GM21423 (cell line): Measurements from ENCODE around the gene NELL1.
"Not testable (repeated sequence)": the region's sequence is repeated elsewhere in the genome, so short reads cannot be mapped to it uniquely, and the experiment has no call there.

Experiments
- ATAC-seq: cut with Tn5 transposase; IDR thresholded peaks from one replicate; pipeline ENCODE4 v1.9.1; 2021; ENCODE audit warnings: mild to moderate bottlenecking, moderate library complexity; ENCODE audit not compliant: unreplicated experiment

NELL1 gene

DNA sequence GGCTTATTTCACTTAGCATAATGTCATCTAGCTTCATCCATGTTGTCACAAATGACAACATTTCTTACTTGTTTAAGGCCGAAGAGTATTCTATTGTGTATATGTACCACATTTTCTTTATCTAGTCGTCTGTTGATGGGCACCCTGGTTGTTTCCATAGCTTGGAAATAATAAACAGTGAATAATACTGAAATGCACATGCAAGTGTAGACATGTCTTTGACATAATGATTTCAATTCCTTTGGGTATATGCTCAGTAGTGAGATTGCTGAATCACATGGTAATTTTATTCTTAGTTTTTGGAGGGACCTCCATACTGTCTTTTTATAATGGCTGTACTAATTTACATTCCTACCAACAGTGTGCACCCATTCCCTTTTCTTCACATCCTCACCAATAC lies 508.0 kb downstream of the NELL1 start:
- no peak for ATAC-seq

DNA sequence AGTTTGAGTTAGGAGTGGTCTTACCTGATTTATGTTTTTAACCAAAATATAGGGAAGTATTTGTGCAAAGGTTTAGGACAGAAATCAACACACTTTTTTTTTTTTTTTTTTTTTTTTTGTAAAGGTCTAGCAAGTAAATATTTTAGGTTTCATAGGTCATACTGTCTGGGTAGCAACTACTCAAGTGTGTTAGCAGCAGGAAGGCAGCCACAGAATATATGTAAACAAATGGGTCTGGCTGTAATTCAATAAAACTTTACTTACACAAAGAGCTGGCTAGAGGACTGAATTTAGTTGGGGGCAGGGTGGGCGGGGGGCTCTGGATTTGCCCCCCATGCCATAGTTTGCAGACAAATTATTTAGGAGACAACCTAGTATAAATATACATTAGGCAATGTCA lies 510.4 kb downstream of the NELL1 start:
- ATAC-seq = no peak

DNA sequence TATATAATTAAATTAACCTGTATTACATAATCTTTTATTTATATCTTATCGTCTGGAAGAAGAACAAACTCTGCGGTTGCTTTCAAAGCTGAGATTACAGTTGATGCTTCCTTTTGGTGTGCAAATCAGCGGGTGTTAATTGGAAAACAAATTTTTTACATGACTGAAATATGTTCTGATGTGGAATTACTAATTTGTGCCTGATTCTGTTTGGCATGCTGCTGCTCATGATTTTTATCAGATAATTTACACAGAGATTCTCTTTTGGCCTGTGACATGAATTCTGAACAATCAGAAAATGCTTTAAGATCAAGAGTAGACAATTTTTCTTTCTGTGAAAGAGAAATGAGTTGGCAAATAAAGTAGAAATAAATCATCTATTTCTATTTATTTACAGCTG lies 510.8 kb downstream of the NELL1 start:
- ATAC-seq = no peak

DNA sequence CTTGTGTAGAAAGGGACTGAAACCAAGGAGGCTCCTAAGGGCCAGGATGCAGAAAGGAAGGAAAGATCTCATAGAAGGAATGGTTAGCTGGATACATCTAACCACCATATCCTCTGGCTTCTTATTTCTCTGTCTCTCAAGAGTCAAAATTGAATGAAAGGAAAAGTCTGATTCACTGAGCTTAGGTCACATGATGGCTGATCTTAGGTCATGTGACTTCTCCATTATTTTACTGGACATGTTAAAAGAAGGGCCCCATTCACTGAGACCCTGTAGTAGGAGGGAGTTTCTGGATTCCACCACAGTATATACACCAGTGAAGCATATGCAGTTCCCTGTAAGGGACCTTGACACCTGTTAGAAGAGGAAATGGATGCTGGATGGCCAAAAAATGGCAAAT lies 516.6 kb downstream of the NELL1 start:
- no peak for ATAC-seq

DNA sequence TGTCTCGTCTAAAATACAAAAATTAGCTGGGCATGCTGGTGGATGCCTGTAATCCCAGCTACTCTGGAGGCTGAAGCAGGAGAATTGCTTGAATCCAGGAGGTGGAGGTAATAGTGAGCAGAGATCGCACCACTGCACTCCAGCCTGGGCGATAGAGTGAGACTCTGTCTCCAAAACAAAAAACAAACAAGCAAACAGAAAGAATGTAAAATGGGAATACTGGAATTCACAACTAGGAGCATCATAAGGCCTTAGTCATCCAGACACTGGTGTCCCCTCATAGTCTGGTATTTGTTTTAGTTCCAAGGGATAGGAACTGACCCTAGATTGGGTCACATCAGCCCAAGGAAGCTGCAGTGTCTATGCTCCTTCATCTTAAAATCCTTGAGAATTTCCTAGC lies 520.8 kb downstream of the NELL1 start:
- ATAC-seq = no peak

DNA sequence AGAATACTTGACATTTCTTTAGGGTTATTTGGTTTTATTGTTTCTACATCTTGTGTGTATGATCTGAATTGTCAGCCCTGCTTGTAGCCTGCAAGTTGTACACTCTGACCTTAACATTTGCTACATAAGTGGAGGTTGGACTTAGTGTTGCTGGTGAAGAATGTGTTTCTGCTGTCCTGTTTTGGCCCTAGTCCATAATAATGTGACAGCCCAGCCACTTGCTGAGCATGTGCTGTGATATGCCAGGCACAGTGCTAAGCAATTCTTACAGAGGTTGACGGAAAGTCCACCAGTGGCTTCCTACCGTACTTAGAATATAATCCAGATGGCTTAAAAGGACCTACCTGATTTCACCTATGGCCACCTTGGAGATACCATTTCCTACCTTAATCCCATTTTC lies 526.6 kb downstream of the NELL1 start:
- no peak for ATAC-seq

DNA sequence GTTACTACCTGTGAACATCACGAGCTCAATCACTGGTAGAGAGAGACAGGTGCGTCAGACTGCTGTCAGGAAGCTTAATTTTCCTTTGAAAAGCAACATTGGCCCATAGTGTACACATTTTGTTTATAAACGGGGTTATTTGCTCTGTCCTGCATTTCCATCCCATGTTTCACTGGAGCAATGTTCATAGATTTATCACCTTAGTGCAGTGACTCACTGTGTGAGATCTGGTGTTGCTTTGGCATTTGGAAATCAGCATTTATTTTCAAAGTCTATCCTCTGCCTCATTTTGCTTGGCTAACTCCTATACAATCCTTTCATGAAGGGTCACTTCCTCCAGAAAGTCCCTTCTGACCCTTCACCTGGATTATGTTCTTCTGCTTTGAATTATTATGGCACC lies 529.1 kb downstream of the NELL1 start:
- ATAC-seq = no peak

DNA sequence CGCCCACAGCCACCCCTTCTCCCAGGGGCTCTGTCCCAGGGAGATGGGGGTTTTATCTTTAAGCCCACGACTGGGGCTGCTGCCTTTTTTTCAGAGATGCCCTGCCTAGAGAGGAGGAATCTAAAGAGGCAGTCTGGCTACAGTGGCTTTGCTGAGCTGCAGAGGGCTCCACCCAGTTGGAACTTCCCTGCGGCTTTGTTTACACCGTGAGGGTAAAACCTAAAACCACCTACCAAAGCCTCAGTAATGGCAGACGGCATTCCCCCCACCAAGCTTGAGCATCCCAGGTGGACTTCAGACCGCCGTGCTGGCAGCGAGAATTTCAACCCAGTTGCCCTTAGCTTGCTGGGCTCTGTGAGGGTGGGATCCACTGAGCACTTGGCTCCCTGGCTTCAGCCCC lies 535.8 kb downstream of the NELL1 start:
- no peak for ATAC-seq

DNA sequence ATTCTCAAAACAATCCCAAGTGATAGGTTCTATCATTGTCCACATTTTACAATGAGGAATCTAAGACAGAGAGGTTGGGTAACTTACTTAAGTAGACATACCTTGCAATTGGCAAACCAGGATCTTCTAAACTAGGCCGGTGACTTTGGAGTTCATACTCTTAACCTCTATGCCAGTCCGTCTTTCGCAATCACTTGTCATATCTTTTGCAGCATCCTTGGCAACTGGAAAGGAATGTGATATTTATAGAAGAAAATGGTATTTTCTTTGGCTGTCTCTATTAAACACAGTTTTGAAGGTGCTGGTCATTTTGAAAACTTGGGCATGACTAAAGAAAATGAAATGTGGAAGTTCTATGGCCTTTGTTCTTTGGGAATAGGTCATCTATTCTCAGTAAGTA lies 556.5 kb downstream of the NELL1 start:
- ATAC-seq = no peak

DNA sequence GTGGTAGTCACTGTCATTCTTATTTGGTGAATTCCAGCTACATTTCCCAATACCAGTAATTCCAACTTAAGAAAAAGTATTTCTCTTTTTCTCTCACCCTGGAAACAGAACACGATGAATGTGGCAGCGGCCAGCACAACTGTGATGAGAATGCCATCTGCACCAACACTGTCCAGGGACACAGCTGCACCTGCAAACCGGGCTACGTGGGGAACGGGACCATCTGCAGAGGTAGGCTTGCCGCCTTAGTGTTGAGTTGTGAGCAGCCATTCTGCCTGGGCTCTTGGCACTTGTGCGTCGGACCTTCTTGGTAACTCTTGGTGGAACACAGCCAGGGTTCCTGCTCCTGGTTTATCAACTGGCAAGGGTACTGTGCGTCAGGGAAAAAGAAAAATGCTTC lies 559.8 kb downstream of the NELL1 start:
- ATAC-seq = no peak

DNA sequence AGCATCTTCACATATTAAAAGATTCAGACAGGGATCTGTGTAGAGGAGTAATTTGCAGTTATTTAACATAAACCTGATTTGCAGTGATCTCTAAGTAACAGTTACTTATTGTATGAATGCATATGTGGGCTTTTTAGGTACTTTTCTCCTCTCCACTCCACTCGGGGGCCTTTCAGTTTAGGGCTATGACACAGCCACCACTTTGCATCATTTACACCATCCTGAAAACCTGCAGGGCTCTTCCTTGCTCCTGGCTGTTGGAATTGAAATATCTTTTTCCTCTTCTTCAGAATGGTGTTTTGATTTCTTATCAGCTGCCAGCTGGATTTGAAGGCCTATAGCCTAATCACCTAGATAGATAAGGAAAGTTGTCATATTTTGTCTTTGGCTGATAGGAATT lies 580.8 kb downstream of the NELL1 start:
- no peak for ATAC-seq

DNA sequence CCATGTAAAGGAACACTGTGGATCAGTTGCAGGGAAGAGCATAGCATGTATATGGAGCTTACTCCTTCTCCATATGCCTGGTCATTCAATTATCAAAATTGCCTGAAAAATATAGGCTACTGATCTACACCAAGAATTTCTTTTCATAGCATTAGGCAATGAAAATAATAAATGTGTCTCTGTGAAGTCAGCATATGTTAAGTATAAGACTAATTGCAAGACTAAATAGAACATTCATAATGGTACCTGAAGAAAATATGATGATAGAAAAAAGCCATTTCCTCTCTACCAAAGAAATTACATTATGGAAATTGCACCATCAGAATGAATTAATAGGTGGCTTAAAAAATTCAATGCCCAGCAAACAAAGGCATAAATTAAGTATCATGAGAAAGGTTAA lies 584.7 kb downstream of the NELL1 start:
- no peak for ATAC-seq

DNA sequence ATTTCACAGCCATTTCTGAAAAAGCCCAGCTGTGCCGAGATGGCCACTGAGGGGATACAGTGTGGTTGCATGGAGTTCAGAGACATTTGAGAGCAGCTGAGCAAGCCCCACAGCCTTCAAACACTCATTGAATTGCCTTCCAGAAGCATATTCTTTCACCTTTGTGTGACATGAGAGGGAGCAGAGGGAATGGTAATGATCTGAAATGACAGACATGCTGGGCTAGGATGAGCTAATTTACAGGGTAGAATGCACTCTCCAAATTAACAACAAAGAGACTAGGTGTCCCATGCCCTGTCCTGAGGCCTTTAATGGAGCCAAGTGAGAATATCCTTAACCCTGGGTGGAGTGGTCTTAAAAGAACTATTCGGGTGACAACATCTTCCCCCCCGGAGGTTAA lies 585.4 kb downstream of the NELL1 start:
- no peak for ATAC-seq

DNA sequence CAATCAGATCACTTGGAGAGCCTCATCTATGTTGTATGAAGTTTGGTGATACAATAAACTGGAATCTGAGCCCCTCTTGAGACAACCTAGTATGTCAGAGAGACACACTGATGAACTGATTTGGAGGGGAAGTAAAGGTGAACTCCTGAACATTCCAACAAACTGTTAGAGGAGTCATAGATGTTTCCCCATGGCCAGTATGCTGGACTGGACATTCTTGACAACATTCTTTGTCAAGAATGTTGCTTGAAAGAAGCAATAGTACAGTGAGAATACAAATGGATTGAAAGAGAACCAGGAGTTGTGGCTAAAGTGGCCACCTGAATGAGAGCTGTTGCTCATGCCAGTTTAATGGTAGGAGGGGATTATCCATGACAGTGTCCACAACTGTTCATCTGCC lies 588.1 kb downstream of the NELL1 start:
- ATAC-seq = no peak

DNA sequence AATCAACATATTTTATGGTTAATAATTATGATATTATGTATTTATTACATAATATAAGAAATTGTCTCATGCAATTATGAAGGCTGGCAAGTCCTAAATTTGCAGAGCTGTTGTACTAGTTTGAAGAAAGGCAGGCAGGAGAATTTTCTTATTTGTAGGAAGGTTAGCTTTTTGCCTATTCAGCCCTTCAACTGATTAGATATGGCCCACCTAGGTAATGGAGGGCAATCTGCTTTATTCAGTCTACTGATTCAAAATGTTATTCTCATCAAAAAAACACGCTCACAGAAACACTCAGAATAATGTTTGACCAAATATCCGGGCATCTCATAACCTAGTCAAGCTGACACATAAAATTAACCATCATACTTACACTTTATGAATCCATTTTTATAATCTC lies 589.0 kb downstream of the NELL1 start:
- no peak for ATAC-seq

DNA sequence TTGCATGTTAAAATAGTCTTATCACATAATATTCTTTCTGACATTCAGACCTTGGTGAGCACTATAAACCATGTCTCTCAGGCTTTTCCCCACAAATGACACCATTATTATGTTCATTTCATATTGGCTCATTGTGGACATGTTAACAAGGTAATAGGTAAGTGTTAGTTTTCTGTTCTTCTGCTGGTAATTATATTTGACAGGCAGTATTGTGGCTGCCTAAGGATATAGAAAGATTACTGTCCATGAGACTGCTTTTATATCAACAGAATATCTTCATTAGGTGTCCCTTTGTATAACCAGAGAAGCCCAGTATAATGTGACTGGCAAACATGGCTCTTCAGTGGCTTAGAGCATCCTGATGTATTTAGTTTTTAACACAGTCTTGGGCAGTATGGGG lies 590.7 kb downstream of the NELL1 start:
- ATAC-seq = no peak

DNA sequence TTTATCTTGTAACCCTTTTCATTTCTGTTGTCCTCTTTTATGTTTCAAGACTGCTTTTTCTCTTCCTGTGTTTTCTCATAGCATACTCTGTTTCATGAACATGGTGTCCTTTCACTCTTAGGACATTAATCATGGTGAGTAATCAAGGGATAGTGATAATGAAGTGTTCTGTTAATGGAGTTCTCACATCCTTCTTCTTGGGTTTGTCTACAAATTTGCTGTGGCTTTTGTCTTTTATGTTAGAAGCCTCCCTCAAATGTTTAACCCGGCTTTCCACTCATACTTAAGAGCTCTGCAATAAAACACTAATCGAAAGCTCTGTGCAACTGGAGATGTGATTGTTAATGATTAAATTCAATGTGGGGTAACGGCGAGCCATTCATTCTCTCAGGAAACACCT lies 593.6 kb downstream of the NELL1 start:
- ATAC-seq = no peak

DNA sequence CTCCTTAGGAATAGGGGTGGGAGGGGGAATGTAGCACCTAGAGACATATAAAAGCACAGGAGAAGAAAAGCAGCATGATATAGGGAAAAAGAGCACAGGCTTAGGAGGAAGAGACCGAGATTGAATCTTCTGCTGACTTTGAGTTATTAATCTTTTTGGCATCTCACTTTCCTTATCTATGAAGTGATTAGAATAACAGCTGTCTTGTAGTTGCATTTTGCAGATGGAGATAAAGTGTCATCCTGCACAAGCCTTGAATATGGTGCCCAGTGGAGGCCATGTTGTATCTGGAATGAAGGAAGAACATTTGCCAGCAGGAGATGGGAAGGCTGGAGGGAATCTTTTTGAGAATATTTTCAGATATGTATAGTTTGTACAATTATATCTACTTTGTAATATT lies 594.7 kb downstream of the NELL1 start:
- no peak for ATAC-seq

DNA sequence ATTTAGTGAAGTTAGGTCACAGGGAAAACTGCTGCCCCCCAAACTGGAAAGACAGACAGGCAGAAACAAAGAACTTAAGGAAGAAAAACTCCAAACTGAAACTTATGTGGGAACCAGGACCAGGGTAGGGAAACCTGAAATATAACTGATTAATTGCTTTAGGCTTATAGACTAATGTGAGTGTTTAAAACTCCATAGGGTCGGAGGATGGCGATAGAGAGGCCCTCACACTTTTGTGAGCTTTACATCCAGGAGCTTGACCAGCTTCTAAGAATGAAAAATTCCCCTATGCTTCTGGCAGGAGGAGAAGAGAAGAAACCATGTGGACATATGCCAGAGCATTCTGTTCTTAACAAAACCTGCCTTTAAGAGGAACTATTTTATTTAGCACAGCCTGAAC lies 598.6 kb downstream of the NELL1 start:
- ATAC-seq = no peak

DNA sequence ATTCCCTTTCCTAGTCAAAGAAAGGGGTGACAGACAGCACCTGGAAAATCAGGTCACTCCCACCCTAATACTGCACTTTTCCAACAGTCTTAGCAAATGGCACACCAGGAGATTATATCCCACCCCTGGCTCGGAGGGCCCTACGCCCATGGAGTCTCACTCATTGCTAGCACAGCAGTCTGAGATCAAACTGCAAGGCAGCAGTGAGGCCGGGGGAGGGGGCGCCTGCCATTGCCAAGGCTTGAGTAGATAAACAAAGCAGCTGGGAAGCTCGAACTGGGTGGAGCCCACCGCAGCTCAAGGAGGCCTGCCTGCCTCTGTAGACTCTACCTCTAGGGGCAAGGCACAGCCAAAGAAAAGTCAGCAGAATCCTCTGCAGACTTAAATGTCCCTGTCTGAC lies 602.8 kb downstream of the NELL1 start:
- ATAC-seq = not testable (repeated sequence)

DNA sequence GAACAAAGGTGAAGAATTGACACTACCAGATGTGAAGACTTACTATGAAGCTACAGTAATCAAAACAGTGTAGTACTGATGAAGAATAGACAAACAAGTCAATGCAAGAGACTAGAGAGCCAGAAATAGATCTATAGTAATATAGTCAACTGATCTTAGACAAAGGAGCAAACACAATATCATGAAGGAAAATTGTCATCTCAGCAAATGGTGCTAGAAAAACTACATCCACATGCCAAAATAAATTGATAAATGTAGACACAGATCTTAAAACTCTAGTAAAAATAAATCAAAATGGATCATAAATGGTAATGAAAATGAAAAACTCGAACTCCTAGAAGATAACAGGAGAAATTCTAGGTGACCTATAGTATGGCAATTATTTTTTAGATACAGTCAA lies 609.5 kb downstream of the NELL1 start:
- ATAC-seq = no peak

DNA sequence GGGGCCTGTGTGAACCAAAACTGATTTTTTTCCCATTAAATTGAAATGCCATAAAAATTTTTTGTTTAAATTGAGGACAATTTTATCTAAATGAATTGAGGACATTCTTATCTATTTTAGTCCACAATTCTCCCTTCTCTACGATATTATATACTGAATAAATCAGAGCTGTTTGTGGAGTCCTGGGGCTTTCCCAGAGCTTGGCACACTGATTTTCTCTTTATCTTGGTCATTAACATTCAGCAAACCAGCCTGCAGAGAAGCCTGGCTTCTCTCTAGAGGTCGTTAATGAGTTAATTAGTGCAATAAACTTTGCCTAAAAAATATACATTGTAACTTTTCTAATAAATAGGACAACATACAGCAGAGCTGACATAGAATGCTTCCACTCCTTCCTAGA lies 615.7 kb downstream of the NELL1 start:
- ATAC-seq = no peak

DNA sequence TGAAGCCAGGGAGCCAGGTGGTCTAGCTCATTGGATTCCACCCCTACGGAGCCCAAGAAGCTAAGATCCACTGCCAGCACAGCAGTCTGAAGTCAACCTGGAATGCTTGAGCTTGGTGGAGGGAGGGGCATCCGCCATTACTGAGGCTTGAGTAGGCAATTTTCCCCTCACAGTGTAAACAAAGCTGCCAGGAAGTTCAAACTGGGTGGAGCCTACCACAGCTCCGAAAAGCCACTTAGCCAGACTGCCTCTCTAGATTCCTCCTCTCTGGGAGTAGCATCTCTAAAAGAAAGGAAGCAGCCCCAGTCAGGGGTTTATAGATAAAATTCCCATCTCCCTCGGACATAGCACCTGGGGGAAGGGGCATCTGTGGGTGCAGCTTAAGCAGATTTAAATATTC lies 620.3 kb downstream of the NELL1 start:
- no peak for ATAC-seq

DNA sequence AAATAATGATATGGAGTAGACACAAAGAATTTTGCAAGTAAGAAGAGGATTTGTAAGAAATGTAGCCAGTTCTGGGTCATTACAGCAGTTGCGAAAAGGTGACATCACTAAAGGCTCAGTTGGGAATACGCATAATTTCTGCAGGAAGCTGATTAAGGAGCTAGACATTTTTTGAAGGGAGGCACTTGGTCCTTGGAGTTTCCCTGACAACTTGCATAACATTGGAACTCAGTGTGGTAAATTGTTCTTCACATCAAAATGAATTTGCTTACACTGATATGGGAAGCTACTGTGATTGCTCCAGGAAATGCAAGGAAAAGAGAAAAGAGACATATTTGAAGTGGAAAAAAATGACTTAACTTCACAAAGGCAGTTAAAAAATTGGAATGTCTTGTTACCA lies 626.1 kb downstream of the NELL1 start:
- no peak for ATAC-seq
